Measurements from ENCODE around the gene FGFBP1.

Gene FGFBP1

DNA sequence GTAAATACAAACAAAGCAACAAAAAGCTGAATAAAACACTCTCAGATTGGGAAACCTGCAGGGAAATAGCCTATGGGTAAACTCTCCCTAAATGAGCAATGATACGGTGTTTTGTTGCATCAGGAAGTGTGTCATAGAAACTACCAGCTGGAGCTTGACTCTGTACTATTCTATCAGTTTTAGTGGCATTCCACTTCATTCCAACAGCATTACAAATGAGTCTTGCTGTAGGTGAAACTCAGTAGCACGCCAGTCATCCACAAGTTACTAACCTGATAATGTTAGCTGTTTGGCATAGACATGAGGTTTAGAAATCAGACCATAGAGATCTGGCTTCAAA, 24.9 kb downstream of the FGFBP1 start:
- peak; percentile 93 for ATAC-seq
- TF ChIP-seq ARNTL (CRISPR knock-in tag; IDR thresholded peaks at IDR 0.05; ENCODE audit: borderline replicate concordance, low read depth): no peak
- TF ChIP-seq PATZ1 (CRISPR knock-in tag; IDR thresholded peaks at IDR 0.05; ENCODE audit: borderline replicate concordance): no peak
- TF ChIP-seq ZNF565 (CRISPR knock-in tag; conservative IDR thresholded peaks at IDR 0.05; ENCODE audit: low read depth): no peak
- TF ChIP-seq ISL1 (CRISPR knock-in tag; IDR thresholded peaks at IDR 0.05): peak; percentile 75
- no peak for TF ChIP-seq ZFP30 (CRISPR knock-in tag; IDR thresholded peaks at IDR 0.05)
- TF ChIP-seq OSR1 (CRISPR knock-in tag; IDR thresholded peaks at IDR 0.05): no peak
- TF ChIP-seq, protein P1, sequence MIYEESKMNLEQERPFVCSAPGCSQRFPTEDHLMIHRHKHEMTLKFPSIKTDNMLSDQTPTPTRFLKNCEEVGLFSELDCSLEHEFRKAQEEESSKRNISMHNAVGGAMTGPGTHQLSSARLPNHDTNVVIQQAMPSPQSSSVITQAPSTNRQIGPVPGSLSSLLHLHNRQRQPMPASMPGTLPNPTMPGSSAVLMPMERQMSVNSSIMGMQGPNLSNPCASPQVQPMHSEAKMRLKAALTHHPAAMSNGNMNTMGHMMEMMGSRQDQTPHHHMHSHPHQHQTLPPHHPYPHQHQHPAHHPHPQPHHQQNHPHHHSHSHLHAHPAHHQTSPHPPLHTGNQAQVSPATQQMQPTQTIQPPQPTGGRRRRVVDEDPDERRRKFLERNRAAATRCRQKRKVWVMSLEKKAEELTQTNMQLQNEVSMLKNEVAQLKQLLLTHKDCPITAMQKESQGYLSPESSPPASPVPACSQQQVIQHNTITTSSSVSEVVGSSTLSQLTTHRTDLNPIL (CRISPR knock-in tag; IDR thresholded peaks at IDR 0.05; ENCODE audit: low read depth): no peak

GRCh38 chr4:15912961-15913630, 25.4 kb downstream of the FGFBP1 start:
- TF ChIP-seq, protein P2, sequence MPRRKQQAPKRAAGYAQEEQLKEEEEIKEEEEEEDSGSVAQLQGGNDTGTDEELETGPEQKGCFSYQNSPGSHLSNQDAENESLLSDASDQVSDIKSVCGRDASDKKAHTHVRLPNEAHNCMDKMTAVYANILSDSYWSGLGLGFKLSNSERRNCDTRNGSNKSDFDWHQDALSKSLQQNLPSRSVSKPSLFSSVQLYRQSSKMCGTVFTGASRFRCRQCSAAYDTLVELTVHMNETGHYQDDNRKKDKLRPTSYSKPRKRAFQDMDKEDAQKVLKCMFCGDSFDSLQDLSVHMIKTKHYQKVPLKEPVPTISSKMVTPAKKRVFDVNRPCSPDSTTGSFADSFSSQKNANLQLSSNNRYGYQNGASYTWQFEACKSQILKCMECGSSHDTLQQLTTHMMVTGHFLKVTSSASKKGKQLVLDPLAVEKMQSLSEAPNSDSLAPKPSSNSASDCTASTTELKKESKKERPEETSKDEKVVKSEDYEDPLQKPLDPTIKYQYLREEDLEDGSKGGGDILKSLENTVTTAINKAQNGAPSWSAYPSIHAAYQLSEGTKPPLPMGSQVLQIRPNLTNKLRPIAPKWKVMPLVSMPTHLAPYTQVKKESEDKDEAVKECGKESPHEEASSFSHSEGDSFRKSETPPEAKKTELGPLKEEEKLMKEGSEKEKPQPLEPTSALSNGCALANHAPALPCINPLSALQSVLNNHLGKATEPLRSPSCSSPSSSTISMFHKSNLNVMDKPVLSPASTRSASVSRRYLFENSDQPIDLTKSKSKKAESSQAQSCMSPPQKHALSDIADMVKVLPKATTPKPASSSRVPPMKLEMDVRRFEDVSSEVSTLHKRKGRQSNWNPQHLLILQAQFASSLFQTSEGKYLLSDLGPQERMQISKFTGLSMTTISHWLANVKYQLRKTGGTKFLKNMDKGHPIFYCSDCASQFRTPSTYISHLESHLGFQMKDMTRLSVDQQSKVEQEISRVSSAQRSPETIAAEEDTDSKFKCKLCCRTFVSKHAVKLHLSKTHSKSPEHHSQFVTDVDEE (CRISPR knock-in tag; IDR thresholded peaks at IDR 0.05): no peak
- no peak for TF ChIP-seq ZNF565 (CRISPR knock-in tag; conservative IDR thresholded peaks at IDR 0.05; ENCODE audit: low read depth)
- no peak for TF ChIP-seq SNAI2 (CRISPR knock-in tag; IDR thresholded peaks at IDR 0.05)
- TF ChIP-seq BACH2 (CRISPR knock-in tag; IDR thresholded peaks at IDR 0.05; ENCODE audit: borderline replicate concordance): no peak
- no peak for TF ChIP-seq OSR1 (CRISPR knock-in tag; IDR thresholded peaks at IDR 0.05)
- TF ChIP-seq ZFP30 (CRISPR knock-in tag; IDR thresholded peaks at IDR 0.05): no peak
- TF ChIP-seq ZFP3 (CRISPR knock-in tag; IDR thresholded peaks at IDR 0.05): no peak
- TF ChIP-seq CSRNP3 (CRISPR knock-in tag; IDR thresholded peaks at IDR 0.05): no peak
- no peak for TF ChIP-seq RARB (CRISPR knock-in tag; IDR thresholded peaks at IDR 0.05)
- TF ChIP-seq TCF4 (CRISPR knock-in tag; IDR thresholded peaks at IDR 0.05; ENCODE audit: borderline replicate concordance): no peak
- peak; percentile 9; the same call in 1 of the 3 replicates for ATAC-seq

- ATAC-seq: no peak
- TF ChIP-seq PATZ1 (CRISPR knock-in tag; IDR thresholded peaks at IDR 0.05; ENCODE audit: borderline replicate concordance) (no peak), ZC3H10 (CRISPR knock-in tag; IDR thresholded peaks at IDR 0.05) (no peak)
Measured at GRCh38 chr4:15912236-15912635, 26.3 kb downstream of the FGFBP1 start.

DNA sequence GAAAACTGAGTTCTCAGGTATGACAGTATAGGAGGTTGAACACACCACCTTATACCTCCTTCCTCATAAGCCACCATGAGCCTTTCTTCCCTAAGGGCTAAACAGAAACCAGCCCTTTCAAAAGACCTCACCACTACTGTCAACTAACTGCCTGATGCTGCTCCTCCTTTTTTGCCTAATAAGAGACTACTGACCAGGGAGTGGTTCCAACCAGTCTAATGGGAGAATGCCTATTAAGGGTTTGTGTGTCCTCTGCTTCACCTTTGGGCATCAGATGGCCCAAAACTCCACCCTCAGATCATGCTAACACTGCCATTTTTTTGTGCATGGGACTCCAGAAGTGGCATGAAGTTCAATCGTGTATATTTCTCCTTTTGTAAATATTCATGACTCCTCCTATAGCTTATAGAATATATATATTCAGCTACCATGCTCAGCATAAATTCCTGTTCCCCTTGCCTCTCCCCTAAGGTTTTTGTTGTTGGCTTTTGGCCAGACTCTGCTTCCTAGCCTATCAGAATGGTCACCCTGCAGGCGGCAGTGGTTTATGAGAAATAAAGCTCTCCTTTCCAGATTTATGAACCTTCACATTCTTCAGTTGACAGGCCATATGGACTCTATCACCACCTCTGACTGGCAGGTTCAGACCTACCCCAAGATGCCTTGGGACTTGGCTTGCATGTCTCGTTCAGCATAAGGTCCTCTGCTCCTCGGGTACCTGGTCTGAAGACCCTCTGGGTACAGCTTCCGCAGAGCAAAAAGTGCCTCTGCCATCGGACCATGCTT, 28.2 kb downstream of the FGFBP1 start:
- no peak for ATAC-seq
- no peak for TF ChIP-seq BACH2 (CRISPR knock-in tag; IDR thresholded peaks at IDR 0.05; ENCODE audit: borderline replicate concordance)
- TF ChIP-seq ZC3H10 (CRISPR knock-in tag; IDR thresholded peaks at IDR 0.05): no peak
- TF ChIP-seq ZNF70 (CRISPR knock-in tag; IDR thresholded peaks at IDR 0.05): no peak
- no peak for TF ChIP-seq PATZ1 (CRISPR knock-in tag; IDR thresholded peaks at IDR 0.05; ENCODE audit: borderline replicate concordance)
- TF ChIP-seq ZFP30 (CRISPR knock-in tag; IDR thresholded peaks at IDR 0.05): no peak
- TF ChIP-seq TCF4 (CRISPR knock-in tag; IDR thresholded peaks at IDR 0.05; ENCODE audit: borderline replicate concordance): no peak
- no peak for TF ChIP-seq ESRRG (CRISPR knock-in tag; IDR thresholded peaks at IDR 0.05)
- TF ChIP-seq ZFP3 (CRISPR knock-in tag; IDR thresholded peaks at IDR 0.05): no peak
- TF ChIP-seq, protein P2 (CRISPR knock-in tag; IDR thresholded peaks at IDR 0.05): no peak
- no peak for TF ChIP-seq RARB (CRISPR knock-in tag; IDR thresholded peaks at IDR 0.05)
- no peak for TF ChIP-seq GLIS3 (CRISPR knock-in tag; IDR thresholded peaks at IDR 0.05)
- no peak for TF ChIP-seq SNAI2 (CRISPR knock-in tag; IDR thresholded peaks at IDR 0.05)

Measured in SK-N-SH treated with all-trans-retinoic acid at 6 μM for 48 hours (cell line).